K562 (cell line): ENCODE measurements around the gene FAM131C. TPM values are rescaled to one million over a fixed set of nuclear protein-coding genes. Genes with fewer than 3 reads are reported as not detected.
A peak's percentile ranks its signal among the peaks of the same experiment; 100 is the strongest.

Source experiments
- ARID2 ChIP-seq: fragments of 450-650 bp; IDR thresholded peaks from 2 replicates; pipeline ENCODE4 v1.6.1; 2017; ENCODE audit warnings: antibody characterized with exemption, mild to moderate bottlenecking
- BDP1 ChIP-seq: IDR thresholded peaks from 3 replicates; pipeline ENCODE4 v1.6.1; 2011; ENCODE audit not compliant: insufficient read length, insufficient read depth
- ELF1 ChIP-seq: fragments of 200-800 bp; sonication (Bioruptor generic); IDR thresholded peaks from 2 replicates; pipeline ENCODE4 v1.6.1; 2016; ENCODE audit warnings: missing genetic modification characterization, missing compliant biosample characterization
- ETV6 ChIP-seq, 3 experiments: fragments of 150-350 bp in 1 of 3; sonication (generic) in 1 of 3; formaldehyde crosslinking in 1 of 3; IDR thresholded peaks; 2 replicates each; pipeline versions ENCODE4 v1.6.1 to v1.8.0; 2014 to 2022; ENCODE audit warnings: borderline replicate concordance in 2 of 3, low read depth in 2 of 3, antibody characterized with exemption in 1 of 3, low read length in 1 of 3, mild to moderate bottlenecking in 1 of 3, missing genetic modification reagents in 1 of 3
- FIP1L1 ChIP-seq: fragments of 200-400 bp; formaldehyde crosslinking; IDR thresholded peaks from 2 replicates; pipeline ENCODE4 v1.6.1; 2018; ENCODE audit warnings: mild to moderate bottlenecking, low read depth, low read length; ENCODE audit not compliant: poor library complexity, severe bottlenecking
- FOXJ2 ChIP-seq: fragments of 200-800 bp; sonication (Bioruptor generic); IDR thresholded peaks from 2 replicates; pipeline ENCODE4 v1.6.1; 2016; ENCODE audit warnings: missing genetic modification characterization, missing compliant biosample characterization
- HSF4 ChIP-seq: fragments of 250-450 bp; sonication (Bioruptor Pico); IDR thresholded peaks from 2 replicates; pipeline ENCODE4 v2.1.2; 2022; ENCODE audit warnings: mild to moderate bottlenecking, moderate library complexity, borderline replicate concordance
- MTA1 ChIP-seq: fragments of 450-650 bp; IDR thresholded peaks from 2 replicates; pipeline ENCODE4 v1.6.1; 2017; ENCODE audit warnings: borderline replicate concordance
- NCOR1 ChIP-seq: fragments of 450-650 bp; IDR thresholded peaks from 2 replicates; pipeline ENCODE4 v1.6.1; 2016; ENCODE audit warnings: mild to moderate bottlenecking, moderate library complexity
- NR3C1 ChIP-seq: sonication (generic); formaldehyde crosslinking; IDR thresholded peaks from 2 replicates; pipeline ENCODE4 v1.8.1; 2022; ENCODE audit warnings: missing genetic modification reagents
- RB1 ChIP-seq: fragments of 450-650 bp; IDR thresholded peaks from 2 replicates; pipeline ENCODE4 v1.6.1; 2017; ENCODE audit warnings: low read depth, mild to moderate bottlenecking
- RBM15 ChIP-seq: fragments of 200-400 bp; formaldehyde crosslinking; IDR thresholded peaks from 2 replicates; pipeline ENCODE4 v1.6.1; 2018; ENCODE audit warnings: mild to moderate bottlenecking, low read length, moderate library complexity; ENCODE audit not compliant: insufficient read depth
- RBM22 ChIP-seq: fragments of 200-400 bp; formaldehyde crosslinking; IDR thresholded peaks from 2 replicates; pipeline ENCODE4 v1.6.1; 2018; ENCODE audit warnings: low read length, low read depth; ENCODE audit not compliant: poor library complexity, severe bottlenecking
- SLC30A9 ChIP-seq: fragments of 250-450 bp; sonication (Bioruptor Pico); IDR thresholded peaks from 2 replicates; pipeline ENCODE4 v1.8.0; 2022; ENCODE audit warnings: mild to moderate bottlenecking, moderate library complexity
- SP1 ChIP-seq: sonication (generic); formaldehyde crosslinking; IDR thresholded peaks from 2 replicates; pipeline ENCODE4 v1.8.1; 2022; ENCODE audit warnings: mild to moderate bottlenecking, missing genetic modification reagents
- ZNF133 ChIP-seq: fragments of 250-450 bp; sonication (Bioruptor Pico); IDR thresholded peaks from 2 replicates; pipeline ENCODE4 v1.4.0; 2020; ENCODE audit warnings: mild to moderate bottlenecking
- polyA plus RNA-seq, 8 experiments: library from polyadenylated mRNA; depleted of rRNA in 4 of 8; stranded (reverse) in 5 of 8; unstranded in 3 of 8; fragments of >200 nt; fragmentation: Nextera tagmentation in 2 of 8; fragmentation: Illumina TruSeq in 1 of 8; extraction: Ambion mirVana in 2 of 8; extraction: Trizol in 1 of 8; gene quantifications; 2 replicates each; pipeline versions ENCODE4 v1.2.1 to v1.2.3, GENCODE V29; 2011 to 2014; ENCODE audit warnings: inconsistent platforms in 1 of 8, missing spikeins in 1 of 8
- total RNA-seq, 7 experiments: library from RNA; depleted of rRNA in 6 of 7; stranded (reverse); fragments of >200 nt in 6 of 7; fragmentation: Illumina TruSeq in 2 of 7; extraction: Trizol in 2 of 7; gene quantifications; 2 replicates each; pipeline versions ENCODE4 v1.2.1 to v1.2.3, GENCODE V29; 2011 to 2021; ENCODE audit warnings: low replicate concordance in 1 of 7
- TF ChIP-seq, protein P1 (sequence below): fragments of 250-450 bp; sonication (Bioruptor Pico); IDR thresholded peaks from 2 replicates; pipeline ENCODE4 v1.4.0; 2020; ENCODE audit warnings: mild to moderate bottlenecking
- TF ChIP-seq, protein P2 (sequence below), 2 experiments: fragments of 450-650 bp; IDR thresholded peaks; 2 replicates each; pipeline ENCODE4 v1.6.1; 2018; ENCODE audit warnings: mild to moderate bottlenecking in 2 of 2, low read depth in 1 of 2; ENCODE audit not compliant: partially characterized antibody in 2 of 2
- TF ChIP-seq, protein P3 (sequence below), 2 experiments: IDR thresholded peaks in 1 of 2; conservative IDR thresholded peaks in 1 of 2; 2 replicates each; pipeline ENCODE4 v1.6.1; 2016; ENCODE audit warnings: low read depth in 2 of 2, mild to moderate bottlenecking in 1 of 2, missing compliant biosample characterization in 1 of 2, missing genetic modification characterization in 1 of 2, moderate library complexity in 1 of 2

FAM131C gene
- total and polyA plus RNA-seq, 9 of the 15 experiments (the other 6 are each of a cell fraction or from before 2014, with no cell fraction given): 0.10 to 0.29 (median 0.16) TPM; not detected in 6

DNA sequence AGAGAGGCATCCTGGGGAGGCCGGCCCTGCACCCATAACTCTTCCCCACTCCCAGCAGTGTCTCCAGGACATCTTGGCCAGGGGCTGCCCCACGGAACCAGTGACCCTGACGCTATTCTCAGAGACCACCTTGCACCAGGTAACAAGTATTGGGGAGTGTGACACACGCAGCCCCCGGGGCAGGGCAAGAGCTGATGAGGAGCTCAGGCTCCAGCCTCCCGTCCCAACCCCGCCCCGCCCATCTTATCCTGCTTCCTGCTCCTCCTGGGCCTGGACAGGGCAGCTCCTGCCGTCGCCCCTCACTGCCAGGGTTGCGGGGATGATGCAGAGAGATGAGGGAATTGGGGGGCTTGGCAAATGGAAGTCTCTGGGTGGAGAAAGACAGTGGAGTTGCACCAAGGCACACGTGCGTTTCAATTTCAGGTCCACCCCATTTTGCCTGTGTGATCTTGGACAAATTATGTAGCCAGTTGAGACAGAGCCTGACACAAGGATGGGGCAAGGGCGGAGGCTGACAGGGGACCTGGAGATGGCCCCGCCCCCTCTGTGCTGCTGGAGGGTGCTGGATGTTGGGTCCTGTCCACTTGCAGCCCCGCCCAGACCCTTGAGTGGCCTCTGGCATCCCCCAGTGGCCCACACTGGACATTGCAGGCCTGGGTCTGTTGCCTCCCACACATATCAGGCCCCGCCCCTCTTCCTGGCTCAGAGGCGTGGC lies 40.9 kb downstream of the FAM131C start (continued):
- TF ChIP-seq RBM15: no peak
- TF ChIP-seq RBM22: no peak
- TF ChIP-seq NCOR1: no peak
- peak; percentile 98 for TF ChIP-seq ARID2
- no peak for TF ChIP-seq ZNF133
- no peak for TF ChIP-seq MTA1
- no peak for TF ChIP-seq ELF1
- TF ChIP-seq SP1 (CRISPR knock-in tag): peak; percentile 99
- TF ChIP-seq, protein P1, sequence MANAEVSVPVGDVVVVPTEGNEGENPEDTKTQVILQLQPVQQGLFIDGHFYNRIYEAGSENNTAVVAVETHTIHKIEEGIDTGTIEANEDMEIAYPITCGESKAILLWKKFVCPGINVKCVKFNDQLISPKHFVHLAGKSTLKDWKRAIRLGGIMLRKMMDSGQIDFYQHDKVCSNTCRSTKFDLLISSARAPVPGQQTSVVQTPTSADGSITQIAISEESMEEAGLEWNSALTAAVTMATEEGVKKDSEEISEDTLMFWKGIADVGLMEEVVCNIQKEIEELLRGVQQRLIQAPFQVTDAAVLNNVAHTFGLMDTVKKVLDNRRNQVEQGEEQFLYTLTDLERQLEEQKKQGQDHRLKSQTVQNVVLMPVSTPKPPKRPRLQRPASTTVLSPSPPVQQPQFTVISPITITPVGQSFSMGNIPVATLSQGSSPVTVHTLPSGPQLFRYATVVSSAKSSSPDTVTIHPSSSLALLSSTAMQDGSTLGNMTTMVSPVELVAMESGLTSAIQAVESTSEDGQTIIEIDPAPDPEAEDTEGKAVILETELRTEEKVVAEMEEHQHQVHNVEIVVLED (CRISPR knock-in tag): no peak
- no peak for TF ChIP-seq HSF4 (CRISPR knock-in tag)
- no peak for TF ChIP-seq SLC30A9 (CRISPR knock-in tag)
- no peak for TF ChIP-seq FOXJ2 (tag)
- TF ChIP-seq FIP1L1: peak; percentile 52
- peak; percentile 95 for TF ChIP-seq RB1
- no peak for TF ChIP-seq BDP1
- TF ChIP-seq, protein P2, sequence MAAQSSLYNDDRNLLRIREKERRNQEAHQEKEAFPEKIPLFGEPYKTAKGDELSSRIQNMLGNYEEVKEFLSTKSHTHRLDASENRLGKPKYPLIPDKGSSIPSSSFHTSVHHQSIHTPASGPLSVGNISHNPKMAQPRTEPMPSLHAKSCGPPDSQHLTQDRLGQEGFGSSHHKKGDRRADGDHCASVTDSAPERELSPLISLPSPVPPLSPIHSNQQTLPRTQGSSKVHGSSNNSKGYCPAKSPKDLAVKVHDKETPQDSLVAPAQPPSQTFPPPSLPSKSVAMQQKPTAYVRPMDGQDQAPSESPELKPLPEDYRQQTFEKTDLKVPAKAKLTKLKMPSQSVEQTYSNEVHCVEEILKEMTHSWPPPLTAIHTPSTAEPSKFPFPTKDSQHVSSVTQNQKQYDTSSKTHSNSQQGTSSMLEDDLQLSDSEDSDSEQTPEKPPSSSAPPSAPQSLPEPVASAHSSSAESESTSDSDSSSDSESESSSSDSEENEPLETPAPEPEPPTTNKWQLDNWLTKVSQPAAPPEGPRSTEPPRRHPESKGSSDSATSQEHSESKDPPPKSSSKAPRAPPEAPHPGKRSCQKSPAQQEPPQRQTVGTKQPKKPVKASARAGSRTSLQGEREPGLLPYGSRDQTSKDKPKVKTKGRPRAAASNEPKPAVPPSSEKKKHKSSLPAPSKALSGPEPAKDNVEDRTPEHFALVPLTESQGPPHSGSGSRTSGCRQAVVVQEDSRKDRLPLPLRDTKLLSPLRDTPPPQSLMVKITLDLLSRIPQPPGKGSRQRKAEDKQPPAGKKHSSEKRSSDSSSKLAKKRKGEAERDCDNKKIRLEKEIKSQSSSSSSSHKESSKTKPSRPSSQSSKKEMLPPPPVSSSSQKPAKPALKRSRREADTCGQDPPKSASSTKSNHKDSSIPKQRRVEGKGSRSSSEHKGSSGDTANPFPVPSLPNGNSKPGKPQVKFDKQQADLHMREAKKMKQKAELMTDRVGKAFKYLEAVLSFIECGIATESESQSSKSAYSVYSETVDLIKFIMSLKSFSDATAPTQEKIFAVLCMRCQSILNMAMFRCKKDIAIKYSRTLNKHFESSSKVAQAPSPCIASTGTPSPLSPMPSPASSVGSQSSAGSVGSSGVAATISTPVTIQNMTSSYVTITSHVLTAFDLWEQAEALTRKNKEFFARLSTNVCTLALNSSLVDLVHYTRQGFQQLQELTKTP (IDR thresholded peaks at IDR 0.05; ENCODE audit: low read depth in 1 of 2, partially characterized antibody in 2 of 2): no peak
- no peak for TF ChIP-seq ETV6 (IDR thresholded peaks at IDR 0.05; ENCODE audit: borderline replicate concordance in 1 of 2, low read depth in 2 of 2, low read length in 1 of 2)
- no peak for TF ChIP-seq ETV6 (CRISPR knock-in tag; IDR thresholded peaks at IDR 0.05; ENCODE audit: borderline replicate concordance)
- TF ChIP-seq, protein P3, sequence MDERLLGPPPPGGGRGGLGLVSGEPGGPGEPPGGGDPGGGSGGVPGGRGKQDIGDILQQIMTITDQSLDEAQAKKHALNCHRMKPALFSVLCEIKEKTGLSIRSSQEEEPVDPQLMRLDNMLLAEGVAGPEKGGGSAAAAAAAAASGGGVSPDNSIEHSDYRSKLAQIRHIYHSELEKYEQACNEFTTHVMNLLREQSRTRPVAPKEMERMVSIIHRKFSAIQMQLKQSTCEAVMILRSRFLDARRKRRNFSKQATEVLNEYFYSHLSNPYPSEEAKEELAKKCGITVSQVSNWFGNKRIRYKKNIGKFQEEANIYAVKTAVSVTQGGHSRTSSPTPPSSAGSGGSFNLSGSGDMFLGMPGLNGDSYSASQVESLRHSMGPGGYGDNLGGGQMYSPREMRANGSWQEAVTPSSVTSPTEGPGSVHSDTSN (CRISPR knock-in tag; IDR thresholded peaks at IDR 0.05; ENCODE audit: low read depth): no peak
- TF ChIP-seq, protein P3 (tag; conservative IDR thresholded peaks at IDR 0.05; ENCODE audit: low read depth): no peak
- no peak for TF ChIP-seq NR3C1 (CRISPR knock-in tag)
